ENCODE measurements around the gene CCN6.

Gene CCN6

DNA sequence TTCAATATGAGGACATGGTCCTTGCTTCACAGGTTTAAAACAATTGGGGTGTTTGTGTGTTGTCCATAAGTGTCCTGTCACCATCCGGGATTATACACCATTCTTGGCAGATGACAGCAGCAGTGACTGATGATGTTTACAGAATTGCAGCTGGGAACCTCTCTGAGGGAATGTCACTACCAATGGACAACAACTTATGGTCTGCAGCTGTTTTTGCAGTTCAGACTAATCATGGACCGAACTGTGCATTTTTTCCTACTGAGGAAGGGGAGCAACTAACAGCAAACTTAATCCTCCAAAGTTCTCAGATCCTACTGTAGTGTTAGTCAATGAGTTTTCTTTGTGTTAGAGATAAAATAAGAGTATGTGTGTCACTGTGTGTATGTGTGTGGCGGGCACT is 59.5 kb downstream of the CCN6 start:
- DNase-seq (ENCODE audit: low read depth in 2 of 3, low spot score in 1 of 3) = no peak

DNA sequence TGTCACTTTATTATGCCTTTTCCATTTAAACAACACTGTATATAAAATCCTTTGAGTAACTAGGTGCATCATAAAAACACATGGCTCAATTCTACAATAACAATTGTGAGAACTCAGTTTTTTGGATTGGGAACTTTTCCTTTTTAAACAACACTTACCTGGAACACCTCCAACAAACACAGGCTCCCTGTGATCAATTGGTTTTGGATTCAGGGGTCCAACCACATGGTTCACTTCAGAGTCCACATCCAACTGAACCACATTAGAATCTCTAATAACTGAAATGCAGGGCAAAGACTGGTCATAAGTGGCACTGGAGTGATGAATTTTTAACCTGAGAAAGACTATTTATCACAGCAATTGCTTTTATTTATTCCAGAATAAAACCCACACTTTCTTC is 60.0 kb downstream of the CCN6 start:
- DNase-seq (ENCODE audit: low read depth in 2 of 3, low spot score in 1 of 3) = no peak

DNA sequence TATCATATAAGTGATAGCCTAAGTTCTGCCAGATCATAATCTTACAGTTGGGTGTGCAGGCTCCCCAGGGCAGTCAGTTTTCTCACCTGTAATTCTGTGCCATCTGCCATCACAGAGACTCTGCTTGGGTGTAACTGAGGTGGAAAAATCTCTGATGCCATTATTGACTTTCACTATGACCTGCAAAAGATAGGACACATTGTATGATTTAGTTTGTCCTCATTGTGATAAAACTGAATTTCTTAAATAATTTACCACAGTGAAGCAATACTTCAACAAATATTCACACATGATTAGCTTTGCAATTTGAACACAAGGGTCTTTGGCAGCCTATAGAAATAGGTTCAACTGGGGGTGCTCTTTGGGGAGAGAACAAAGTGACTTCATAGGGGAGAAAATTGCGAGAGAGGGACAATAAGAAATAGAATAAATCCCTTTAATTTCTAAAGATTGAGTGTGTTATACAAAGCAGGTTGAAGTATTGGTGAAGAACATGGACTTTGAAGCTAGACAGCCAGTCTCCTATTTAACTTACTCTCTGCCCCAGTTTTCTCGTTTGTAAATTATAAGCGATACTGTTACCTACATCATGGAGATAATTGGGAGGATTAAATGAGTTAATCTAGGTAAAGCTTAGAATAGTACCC is 60.8 kb downstream of the CCN6 start:
- no peak for DNase-seq (ENCODE audit: low read depth in 2 of 3, low spot score in 1 of 3)

DNA sequence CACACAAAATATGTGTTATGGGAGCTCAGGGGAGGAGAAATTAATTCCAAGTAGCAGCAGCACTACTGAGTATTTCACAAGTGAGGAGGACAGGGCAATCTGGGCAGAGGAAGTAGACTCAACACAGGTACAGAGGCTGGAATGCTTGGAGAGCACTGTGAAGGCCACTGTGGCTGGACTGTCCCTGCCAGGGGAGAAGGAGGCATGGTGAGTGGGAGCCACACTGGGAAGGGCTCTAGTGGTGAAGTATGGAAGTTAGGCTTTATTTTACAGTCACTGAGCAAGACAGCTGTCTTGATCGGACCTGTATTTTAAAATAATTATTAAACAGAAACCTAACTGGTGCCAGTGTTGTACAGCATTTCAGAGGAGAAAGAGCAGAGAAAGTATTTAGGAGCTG is 62.3 kb downstream of the CCN6 start:
- no peak for DNase-seq (ENCODE audit: low read depth in 2 of 3, low spot score in 1 of 3)

DNA sequence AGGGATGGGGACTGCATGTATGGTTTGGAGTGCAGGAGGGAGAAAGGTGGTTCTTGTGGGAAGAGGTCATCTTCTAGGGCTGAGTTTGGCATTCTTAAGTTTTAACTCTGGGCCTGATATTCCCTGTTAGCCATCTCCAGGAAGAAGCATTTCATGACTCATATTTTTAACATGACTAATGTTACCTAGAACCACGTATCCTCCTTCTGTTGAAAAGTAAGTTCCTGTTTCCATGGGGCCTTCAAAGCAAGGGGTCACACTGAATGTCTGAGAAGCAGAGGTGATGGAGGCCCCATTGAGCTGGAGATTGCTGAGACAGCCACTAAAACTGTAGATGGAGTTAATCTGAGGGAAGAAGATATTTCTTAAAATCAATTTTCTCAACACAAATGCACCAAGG is 63.6 kb downstream of the CCN6 start:
- peak in 1 of 3 donors; percentile 1 for DNase-seq (ENCODE audit: low read depth in 2 of 3, low spot score in 1 of 3)

DNA sequence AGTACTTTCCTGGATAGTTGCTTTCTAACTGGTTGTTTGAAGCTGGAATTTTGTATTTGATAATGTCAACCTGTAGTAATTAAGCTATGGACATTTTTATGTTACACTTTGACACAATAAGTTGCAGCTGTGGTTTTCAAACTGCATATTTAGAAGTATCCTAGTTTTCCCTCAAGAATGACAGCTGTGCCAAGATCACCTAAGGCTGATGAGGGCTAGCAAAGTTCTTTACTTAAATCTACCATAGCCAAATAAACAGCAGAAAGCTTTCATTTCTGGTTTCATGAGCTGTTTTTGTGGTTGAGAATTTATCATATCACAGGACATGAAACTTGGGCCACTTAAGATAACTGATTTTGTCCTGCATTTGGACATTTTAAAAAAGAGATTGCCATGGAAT is 64.1 kb downstream of the CCN6 start:
- DNase-seq (ENCODE audit: low read depth in 2 of 3, low spot score in 1 of 3) = no peak
